Globus pallidus (tissue), 1 donor: ENCODE measurements around the gene CASP8.
"Not testable (repeated sequence)": the region's sequence is repeated elsewhere in the genome, so short reads cannot be mapped to it uniquely, and the experiment has no call there.

ENCODE experiments used
- DNase-seq: peaks from one replicate; pipeline ENCODE4 v3.0.0-alpha.2; 2015; ENCODE audit warnings: low spot score

CASP8 gene

DNA sequence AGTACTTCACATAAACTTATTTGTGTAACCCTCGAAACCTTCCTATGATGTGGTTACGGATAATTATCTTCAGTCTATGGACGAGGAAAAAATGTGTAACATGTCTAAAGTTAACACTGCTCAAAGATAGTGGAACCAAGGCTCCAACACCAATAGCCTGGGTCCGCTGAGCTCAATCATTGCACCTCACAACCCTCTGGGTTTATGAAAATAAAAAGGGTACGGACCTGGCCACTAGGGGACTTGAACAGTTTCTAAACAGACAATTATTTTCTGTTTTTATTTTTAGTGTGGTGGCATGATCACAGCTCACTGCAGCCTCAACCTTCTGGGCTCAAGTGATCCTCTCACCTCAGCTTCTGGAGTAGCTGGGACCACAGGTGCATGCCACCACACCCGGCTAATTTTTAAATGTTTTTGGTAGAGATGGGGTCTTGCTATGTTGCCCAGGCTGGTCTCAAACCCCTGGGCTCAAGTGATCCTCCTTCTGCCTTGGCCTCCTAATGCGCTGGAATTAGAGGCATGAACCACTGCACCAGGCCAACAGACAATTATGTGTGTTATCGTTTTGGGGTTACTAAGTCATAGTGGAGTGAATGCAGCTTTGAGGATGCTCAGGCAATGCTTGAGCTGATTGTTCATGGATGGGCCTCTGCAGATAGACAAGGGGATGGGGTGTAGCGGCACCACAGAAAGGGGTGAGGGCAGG lies 10.1 kb downstream of the CASP8 start:
- no peak for DNase-seq

DNA sequence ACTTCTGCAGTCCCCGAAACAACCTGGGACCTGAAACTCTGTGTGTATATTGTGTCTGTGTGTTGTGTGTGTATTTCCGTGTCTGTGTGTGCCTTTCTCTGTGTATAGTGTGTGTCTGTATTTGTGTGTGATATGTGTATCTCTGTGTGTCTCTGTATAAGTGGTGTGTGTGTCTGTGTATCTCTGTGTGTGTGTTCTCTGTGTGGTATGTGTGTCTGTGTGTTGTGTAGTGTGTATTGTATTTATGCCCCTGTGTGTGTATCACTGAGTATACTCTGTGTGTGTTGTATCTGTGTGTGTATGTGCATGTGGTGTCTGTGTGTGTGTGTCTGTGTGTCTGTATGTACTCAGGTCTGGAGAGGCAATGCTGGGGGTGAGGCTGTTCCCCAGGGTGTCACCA lies 11.6 kb downstream of the CASP8 start:
- DNase-seq: no peak

DNA sequence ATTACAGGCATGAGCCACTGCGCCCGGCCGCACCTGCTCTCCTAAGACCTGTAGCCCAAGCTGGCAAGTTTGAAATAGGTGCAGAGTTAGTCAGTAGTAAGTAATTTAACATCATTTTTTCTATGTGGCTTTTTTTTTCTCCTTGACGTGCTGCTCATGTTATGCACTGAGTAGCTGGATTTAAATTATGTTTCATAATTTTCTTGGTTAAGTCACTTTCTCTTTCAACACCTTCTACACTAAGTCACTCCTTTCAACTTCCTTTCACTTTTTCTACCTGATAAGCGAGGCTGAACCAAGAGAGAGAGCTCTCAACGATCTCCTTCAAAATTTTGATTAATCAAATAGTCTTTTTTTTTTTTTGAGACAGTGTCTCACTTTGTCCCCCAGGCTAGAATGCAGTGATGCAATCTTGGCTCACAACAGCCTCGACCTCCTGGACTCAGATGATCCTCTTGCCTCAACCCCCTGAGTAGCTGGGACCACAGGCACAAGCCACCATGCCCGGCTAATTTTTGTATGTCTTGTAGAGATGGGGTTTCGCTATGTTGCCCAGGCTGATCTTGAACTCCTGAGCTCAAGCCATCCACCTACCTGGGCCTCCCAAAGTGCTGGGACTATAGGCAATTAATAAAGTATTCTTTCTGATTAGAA lies 13.1 kb downstream of the CASP8 start:
- no peak for DNase-seq

GRCh38 chr2:201275069-201275468 lies 14.7 kb downstream of the CASP8 start:
- no peak for DNase-seq

DNA sequence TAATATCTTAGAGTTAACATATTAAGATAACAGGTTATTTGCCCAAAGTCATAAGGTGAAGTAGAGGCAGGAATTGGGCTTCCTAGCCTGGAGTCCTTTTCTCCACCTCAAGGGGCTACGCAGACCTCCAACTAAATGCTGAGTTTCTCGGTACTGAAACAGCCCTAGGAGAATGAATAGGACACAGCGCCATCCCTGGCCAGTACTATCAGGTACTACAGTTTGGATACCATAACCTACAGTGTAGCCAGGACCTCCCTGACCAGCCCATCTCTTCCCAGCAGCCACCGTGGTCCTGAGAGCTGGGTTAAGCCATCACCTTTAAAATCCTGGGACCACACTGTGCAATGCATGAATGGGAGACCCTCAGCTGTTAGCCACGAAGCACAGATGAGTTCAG lies 15.7 kb downstream of the CASP8 start:
- no peak for DNase-seq

DNA sequence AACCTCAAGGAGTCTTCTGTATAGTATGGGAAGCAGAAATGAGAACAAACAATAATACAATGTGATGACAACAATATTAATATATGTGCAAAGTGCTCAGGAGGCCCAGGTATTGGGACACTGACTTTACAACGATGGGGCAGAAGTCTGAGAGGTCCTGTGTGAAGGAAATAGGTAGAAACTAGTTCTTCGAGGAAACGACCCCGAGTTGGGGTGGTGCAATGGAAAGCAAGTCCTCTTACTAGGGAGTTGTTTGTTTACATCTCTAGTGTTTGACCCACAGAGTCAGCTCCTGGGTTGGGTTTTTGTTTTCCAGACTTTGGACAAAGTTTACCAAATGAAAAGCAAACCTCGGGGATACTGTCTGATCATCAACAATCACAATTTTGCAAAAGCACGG lies 16.2 kb downstream of the CASP8 start:
- no peak for DNase-seq

GRCh38 chr2:201279079-201279478 lies 18.7 kb downstream of the CASP8 start:
- DNase-seq: no peak

- DNase-seq: no peak
Measured at GRCh38 chr2:201280191-201281040, 20.1 kb downstream of the CASP8 start.

GRCh38 chr2:201285499-201285898 lies 25.2 kb downstream of the CASP8 start:
- no peak for DNase-seq

DNA sequence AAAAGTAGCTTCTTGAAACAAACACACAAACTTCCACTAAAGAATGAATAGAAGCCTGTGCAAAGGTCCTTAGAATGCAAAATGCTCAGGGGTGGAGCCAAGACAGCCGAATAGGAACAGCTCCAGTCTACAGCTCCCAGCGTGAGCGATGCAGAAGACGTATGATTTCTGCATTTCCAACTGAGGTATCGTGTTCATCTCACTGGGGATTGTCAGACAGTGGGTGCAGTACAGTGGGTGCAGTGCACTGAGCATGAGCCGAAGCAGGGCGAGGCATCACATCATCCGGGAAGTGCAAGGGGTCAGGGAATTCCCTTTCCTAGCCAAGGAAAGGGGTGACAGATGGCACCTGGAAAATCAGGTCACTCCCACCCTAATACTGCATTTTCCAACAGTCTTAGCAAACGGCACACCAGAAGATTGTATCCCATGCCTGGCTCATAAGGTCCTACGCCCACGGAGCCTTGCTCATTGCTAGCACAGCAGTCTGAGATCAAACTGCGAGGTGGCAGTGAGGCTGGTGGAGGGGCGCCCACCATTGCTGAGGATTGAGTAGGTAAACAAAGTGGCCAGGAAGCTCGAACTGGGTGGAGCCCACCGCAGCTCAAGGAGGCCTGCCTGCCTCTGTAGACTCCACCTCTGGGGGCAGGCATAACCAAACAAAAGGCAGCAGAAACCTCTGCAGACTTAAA lies 30.3 kb downstream of the CASP8 start:
- DNase-seq: not testable (repeated sequence)

GRCh38 chr2:201298462-201299052 lies 38.2 kb downstream of the CASP8 start:
- DNase-seq: no peak

DNA sequence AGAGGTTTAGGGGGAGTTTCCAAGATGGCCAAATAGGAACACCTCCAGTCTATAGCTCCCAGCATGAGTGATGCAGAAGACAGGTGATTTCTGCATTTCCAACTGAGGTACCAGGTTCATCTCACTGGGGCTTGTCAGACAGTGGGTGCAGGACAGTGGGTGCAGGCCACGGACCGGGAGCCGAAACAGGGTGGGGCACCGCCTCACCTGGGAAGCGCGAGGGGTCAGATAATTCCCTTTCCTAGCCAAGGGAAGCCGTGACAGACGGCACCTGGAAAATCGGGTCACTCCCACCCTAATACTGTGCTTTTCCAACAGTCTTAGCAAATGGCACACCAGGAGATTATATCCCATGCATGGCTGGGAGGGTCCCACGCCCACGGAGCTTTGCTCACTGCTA lies 39.6 kb downstream of the CASP8 start:
- DNase-seq: not testable (repeated sequence)

DNA sequence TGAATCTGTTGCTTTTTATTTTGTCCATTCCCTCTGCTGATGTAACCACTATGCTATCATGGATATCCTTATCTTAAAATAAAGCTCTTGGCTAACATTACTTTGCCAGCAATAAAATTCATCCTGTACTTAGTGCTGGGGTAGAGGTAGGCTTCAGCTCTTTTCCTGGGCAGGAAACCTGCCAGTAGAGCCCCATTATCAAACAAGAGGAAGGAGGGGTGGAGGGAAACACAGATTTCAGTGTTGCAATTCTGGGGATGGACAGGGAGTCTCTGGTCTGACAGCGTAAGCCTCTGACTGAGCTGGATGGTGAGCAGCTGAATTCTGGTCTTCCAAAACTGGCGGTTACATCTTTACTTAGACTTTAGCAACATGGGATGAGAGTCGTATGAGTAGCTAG lies 47.5 kb downstream of the CASP8 start:
- no peak for DNase-seq

GRCh38 chr2:201308914-201309313 lies 48.6 kb downstream of the CASP8 start:
- no peak for DNase-seq

DNA sequence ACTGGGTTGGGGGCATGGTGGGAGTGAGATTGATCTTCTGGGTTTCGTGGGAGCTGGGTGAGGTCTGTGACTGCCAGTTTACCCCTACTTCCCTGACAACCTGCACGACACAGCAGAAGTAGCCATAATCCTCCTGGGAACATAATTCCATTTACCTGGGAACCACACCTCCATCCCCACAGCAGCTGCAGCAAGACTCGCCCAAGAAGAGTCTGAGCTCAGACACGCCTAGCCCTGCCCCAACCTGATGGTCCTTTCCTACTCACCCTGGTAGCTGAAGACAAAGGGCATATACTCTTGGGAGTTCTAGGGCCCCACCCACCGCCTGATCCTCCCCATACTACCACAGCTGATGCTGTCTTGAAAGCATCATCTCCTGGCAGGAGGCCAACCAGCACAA lies 53.0 kb downstream of the CASP8 start:
- DNase-seq: no peak

DNA sequence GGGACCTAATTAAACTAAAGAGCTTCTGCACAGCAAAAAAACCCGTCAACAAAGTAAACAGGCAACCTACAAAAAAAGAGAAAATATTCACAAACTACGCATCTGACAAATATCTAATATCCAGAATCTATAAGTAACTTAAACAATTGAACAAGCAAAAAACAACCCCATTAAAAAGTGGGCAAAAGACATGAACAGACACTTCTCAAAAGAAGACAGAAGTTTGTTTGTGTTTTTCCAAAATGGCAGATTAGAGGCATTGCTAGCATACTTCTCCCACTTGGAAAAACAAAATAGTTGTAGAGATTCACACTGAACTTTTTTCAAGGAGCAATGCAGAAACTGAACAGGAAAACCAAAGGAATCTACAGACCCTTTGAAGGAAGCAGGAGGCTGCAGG lies 59.2 kb downstream of the CASP8 start:
- no peak for DNase-seq

- no peak for DNase-seq
Measured at GRCh38 chr2:201320257-201320656, 59.9 kb downstream of the CASP8 start.

GRCh38 chr2:201320701-201321100 lies 60.4 kb downstream of the CASP8 start:
- DNase-seq: no peak

GRCh38 chr2:201322772-201323171 lies 62.4 kb downstream of the CASP8 start:
- DNase-seq: no peak

- DNase-seq: no peak
Measured at GRCh38 chr2:201327678-201328077, 67.3 kb downstream of the CASP8 start.

DNA sequence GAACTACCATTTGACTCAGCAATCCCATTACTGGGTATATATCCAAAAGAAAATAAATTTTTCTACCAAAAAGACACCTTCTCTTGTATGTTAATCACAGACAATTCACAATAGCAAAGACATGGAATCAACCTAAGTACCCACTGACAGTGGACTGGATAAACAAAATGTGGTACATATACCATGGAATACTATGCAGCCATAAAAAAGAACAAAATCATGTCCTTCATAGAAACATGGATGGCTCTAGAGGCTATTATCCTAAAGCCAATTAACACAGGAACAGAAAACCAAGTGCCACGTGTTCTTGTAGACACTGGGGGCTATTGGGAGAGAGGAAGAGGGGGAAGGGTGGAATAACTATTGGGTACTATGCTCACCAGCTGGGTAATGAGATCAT lies 69.1 kb downstream of the CASP8 start:
- no peak for DNase-seq
